Measurements from ENCODE around the gene STUB1. TPM values are rescaled to one million over a fixed set of nuclear protein-coding genes. Genes with fewer than 3 reads are reported as not detected.

STUB1 gene
- total and polyA plus RNA-seq, 10 of the 15 experiments (the other 5 are each of a cell fraction or from before 2014, with no cell fraction given) = 4.2 to 136 (median 67.1) TPM

DNA sequence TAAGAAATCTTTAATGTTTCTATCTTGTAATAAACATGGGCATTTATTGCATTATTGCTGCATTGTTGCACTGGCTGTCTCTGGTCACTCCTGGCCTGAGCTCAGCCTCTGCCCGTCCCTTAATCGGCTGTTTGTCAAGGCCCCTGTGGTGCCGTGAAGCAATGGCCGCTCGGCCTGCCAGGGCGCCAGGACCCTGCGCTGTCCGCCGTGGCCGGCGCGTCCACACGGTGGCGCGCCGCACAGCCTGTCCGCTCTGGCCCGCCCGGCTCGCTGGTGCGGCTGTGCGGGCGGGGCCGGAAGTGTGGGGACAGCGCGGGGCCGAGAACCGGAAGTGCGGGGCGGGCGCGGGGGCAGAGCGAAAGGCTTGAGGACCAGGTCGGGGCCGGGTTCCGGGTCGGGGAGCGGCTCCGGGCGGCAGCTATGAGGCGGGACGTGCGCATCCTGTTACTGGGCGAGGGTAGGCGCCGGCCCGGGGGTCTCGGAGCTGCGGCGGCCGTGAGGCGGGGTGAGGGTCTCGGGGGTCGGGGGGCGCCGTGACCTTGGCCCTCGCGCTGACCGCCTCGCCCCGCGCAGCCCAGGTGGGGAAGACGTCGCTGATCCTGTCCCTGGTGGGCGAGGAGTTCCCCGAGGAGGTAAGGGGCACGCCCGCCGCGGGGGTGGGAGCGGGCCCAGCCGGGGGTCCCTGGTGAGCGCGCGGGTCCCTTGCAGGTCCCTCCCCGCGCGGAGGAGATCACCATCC, 12.3 kb upstream of the STUB1 start, which contains the start of gene RHOT2 (continued):
- TF ChIP-seq, protein P1, sequence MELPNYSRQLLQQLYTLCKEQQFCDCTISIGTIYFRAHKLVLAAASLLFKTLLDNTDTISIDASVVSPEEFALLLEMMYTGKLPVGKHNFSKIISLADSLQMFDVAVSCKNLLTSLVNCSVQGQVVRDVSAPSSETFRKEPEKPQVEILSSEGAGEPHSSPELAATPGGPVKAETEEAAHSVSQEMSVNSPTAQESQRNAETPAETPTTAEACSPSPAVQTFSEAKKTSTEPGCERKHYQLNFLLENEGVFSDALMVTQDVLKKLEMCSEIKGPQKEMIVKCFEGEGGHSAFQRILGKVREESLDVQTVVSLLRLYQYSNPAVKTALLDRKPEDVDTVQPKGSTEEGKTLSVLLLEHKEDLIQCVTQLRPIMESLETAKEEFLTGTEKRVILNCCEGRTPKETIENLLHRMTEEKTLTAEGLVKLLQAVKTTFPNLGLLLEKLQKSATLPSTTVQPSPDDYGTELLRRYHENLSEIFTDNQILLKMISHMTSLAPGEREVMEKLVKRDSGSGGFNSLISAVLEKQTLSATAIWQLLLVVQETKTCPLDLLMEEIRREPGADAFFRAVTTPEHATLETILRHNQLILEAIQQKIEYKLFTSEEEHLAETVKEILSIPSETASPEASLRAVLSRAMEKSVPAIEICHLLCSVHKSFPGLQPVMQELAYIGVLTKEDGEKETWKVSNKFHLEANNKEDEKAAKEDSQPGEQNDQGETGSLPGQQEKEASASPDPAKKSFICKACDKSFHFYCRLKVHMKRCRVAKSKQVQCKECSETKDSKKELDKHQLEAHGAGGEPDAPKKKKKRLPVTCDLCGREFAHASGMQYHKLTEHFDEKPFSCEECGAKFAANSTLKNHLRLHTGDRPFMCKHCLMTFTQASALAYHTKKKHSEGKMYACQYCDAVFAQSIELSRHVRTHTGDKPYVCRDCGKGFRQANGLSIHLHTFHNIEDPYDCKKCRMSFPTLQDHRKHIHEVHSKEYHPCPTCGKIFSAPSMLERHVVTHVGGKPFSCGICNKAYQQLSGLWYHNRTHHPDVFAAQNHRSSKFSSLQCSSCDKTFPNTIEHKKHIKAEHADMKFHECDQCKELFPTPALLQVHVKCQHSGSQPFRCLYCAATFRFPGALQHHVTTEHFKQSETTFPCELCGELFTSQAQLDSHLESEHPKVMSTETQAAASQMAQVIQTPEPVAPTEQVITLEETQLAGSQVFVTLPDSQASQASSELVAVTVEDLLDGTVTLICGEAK (IDR thresholded peaks at IDR 0.05; ENCODE audit: borderline replicate concordance) = peak; percentile 82
- TF ChIP-seq, protein P2, sequence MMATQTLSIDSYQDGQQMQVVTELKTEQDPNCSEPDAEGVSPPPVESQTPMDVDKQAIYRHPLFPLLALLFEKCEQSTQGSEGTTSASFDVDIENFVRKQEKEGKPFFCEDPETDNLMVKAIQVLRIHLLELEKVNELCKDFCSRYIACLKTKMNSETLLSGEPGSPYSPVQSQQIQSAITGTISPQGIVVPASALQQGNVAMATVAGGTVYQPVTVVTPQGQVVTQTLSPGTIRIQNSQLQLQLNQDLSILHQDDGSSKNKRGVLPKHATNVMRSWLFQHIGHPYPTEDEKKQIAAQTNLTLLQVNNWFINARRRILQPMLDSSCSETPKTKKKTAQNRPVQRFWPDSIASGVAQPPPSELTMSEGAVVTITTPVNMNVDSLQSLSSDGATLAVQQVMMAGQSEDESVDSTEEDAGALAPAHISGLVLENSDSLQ (IDR thresholded peaks at IDR 0.05) = no peak
- TF ChIP-seq JUNB (IDR thresholded peaks at IDR 0.05) (no peak), KDM1A (IDR thresholded peaks at IDR 0.05; ENCODE audit: borderline replicate concordance) (no peak), POLR2A (IDR thresholded peaks at IDR 0.05; ENCODE audit: low read depth, low read length) (peak; percentile 95), ASH2L (IDR thresholded peaks at IDR 0.05; ENCODE audit: borderline replicate concordance, low read depth) (no peak), RELA (IDR thresholded peaks at IDR 0.05; ENCODE audit: borderline replicate concordance, partially characterized antibody) (peak; percentile 89), MYB (IDR thresholded peaks at IDR 0.05; ENCODE audit: borderline replicate concordance, low read depth, low read length) (no peak), CBFB (IDR thresholded peaks at IDR 0.05; ENCODE audit: low read depth) (no peak), MEF2A (IDR thresholded peaks at IDR 0.05; ENCODE audit: insufficient read depth, low read depth, low read length) (peak; percentile 81; the same call in 1 of the 2 replicates), NFYB (IDR thresholded peaks at IDR 0.05; ENCODE audit: insufficient read depth, low read depth, low read length) (no peak), ESRRA (IDR thresholded peaks at IDR 0.05; ENCODE audit: low read length) (no peak; the same call in 1 of the 2 replicates), MTA2 (IDR thresholded peaks at IDR 0.05; ENCODE audit: low read depth) (no peak), TCF7 (IDR thresholded peaks at IDR 0.05; ENCODE audit: borderline replicate concordance) (no peak), SMAD1 (IDR thresholded peaks at IDR 0.05; ENCODE audit: low read depth, partially characterized antibody) (no peak)
- TF ChIP-seq, protein P3, sequence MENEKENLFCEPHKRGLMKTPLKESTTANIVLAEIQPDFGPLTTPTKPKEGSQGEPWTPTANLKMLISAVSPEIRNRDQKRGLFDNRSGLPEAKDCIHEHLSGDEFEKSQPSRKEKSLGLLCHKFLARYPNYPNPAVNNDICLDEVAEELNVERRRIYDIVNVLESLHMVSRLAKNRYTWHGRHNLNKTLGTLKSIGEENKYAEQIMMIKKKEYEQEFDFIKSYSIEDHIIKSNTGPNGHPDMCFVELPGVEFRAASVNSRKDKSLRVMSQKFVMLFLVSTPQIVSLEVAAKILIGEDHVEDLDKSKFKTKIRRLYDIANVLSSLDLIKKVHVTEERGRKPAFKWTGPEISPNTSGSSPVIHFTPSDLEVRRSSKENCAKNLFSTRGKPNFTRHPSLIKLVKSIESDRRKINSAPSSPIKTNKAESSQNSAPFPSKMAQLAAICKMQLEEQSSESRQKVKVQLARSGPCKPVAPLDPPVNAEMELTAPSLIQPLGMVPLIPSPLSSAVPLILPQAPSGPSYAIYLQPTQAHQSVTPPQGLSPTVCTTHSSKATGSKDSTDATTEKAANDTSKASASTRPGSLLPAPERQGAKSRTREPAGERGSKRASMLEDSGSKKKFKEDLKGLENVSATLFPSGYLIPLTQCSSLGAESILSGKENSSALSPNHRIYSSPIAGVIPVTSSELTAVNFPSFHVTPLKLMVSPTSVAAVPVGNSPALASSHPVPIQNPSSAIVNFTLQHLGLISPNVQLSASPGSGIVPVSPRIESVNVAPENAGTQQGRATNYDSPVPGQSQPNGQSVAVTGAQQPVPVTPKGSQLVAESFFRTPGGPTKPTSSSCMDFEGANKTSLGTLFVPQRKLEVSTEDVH (IDR thresholded peaks at IDR 0.05; ENCODE audit: low read depth, partially characterized antibody) = no peak
- TF ChIP-seq, protein P4, sequence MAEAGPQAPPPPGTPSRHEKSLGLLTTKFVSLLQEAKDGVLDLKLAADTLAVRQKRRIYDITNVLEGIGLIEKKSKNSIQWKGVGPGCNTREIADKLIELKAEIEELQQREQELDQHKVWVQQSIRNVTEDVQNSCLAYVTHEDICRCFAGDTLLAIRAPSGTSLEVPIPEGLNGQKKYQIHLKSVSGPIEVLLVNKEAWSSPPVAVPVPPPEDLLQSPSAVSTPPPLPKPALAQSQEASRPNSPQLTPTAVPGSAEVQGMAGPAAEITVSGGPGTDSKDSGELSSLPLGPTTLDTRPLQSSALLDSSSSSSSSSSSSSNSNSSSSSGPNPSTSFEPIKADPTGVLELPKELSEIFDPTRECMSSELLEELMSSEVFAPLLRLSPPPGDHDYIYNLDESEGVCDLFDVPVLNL (IDR thresholded peaks at IDR 0.05; ENCODE audit: low read depth, low read length) = no peak
- TF ChIP-seq, protein P5, sequence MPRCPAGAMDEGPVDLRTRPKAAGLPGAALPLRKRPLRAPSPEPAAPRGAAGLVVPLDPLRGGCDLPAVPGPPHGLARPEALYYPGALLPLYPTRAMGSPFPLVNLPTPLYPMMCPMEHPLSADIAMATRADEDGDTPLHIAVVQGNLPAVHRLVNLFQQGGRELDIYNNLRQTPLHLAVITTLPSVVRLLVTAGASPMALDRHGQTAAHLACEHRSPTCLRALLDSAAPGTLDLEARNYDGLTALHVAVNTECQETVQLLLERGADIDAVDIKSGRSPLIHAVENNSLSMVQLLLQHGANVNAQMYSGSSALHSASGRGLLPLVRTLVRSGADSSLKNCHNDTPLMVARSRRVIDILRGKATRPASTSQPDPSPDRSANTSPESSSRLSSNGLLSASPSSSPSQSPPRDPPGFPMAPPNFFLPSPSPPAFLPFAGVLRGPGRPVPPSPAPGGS (IDR thresholded peaks at IDR 0.05; ENCODE audit: borderline replicate concordance, insufficient read depth, low read depth, low read length, poor library complexity, severe bottlenecking) = peak; percentile 77
